ENCODE measurements around the gene DNAH11.

Gene DNAH11

DNA sequence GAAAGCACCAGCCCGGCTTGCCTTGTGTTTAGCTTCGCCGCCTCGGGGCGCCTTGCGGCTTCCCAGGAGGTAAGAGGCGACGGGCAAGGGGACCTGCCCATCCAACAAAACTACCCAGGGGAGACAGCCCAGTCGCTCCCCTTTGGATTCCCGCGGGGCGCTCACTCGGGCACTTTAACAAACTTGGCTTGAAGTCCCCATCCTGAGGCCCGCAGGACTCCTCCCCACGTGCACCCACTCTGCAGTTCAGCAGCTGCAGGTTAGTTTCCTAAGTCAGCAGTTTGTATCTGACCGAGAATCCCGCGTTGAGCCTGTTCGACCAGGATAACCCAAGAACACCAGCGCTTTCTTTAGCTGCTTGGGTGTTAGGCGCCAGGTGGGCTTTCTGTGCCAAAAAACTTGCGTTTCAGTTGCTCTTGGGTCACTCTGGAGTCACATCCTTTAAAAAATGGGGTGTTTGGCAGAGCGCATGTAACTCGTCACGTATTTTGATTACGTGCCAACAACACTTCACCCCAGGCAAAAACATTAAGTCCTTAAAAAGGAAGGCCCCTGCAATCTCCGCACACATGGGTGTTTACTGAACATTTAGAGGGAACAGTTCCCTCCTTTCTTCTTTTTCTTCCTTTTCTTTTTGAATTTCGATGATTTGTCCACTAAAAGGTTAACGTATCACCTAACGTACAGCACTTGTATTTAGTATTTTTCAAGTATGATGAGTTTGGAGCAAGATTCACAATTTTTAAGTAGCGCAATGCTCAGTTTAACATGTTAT is 876 bp downstream of the DNAH11 start:
- no peak for DNase-seq (ENCODE audit: insufficient read length, low spot score)
- TF ChIP-seq, protein P1, sequence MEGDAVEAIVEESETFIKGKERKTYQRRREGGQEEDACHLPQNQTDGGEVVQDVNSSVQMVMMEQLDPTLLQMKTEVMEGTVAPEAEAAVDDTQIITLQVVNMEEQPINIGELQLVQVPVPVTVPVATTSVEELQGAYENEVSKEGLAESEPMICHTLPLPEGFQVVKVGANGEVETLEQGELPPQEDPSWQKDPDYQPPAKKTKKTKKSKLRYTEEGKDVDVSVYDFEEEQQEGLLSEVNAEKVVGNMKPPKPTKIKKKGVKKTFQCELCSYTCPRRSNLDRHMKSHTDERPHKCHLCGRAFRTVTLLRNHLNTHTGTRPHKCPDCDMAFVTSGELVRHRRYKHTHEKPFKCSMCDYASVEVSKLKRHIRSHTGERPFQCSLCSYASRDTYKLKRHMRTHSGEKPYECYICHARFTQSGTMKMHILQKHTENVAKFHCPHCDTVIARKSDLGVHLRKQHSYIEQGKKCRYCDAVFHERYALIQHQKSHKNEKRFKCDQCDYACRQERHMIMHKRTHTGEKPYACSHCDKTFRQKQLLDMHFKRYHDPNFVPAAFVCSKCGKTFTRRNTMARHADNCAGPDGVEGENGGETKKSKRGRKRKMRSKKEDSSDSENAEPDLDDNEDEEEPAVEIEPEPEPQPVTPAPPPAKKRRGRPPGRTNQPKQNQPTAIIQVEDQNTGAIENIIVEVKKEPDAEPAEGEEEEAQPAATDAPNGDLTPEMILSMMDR (IDR thresholded peaks at IDR 0.05; ENCODE audit: insufficient read depth, missing control alignments) = no peak
- FAIRE-seq = no peak

DNA sequence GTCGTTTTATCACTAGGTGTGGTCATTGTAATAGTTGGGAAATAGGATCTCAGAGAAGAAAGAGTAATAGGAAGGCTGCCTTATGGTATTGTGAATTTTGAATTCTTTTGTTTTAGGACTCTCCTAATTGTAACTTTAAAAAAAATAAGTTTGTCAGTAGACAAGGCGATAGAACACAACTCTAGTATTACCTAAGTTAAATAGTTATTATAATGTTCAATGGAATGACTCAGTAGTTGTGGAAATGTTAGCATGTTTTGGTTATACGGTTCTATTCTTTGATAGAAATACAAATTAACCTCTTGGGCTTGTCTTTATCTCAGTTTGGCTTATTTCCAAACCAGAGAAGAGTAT is 1.4 kb downstream of the DNAH11 start:
- TF ChIP-seq, protein P1 (IDR thresholded peaks at IDR 0.05; ENCODE audit: insufficient read depth, missing control alignments) = no peak
- no peak for DNase-seq (ENCODE audit: insufficient read length, low spot score)
- no peak for FAIRE-seq

DNA sequence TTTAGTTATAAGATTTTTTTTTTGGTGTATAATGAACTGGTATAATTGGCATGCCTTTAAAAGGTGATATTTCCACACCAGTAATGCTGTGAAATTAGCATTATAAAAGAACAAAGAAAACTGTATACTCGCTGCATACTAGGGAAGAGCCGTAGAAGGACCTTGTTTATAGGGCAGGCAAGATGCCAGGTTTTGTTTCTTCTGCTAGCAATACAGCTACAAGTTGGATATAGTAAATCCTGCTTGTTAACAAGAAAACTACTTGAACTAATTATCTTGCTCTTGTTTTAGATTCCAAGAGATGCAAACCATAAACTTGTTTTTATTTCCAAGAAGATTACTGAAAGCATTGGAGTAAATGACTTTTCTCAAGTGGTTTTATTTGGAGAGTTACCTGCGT is 1.9 kb downstream of the DNAH11 start:
- FAIRE-seq (no peak), DNase-seq (ENCODE audit: insufficient read length, low spot score) (no peak)
- TF ChIP-seq, protein P1 (IDR thresholded peaks at IDR 0.05; ENCODE audit: insufficient read depth, missing control alignments) = no peak

DNA sequence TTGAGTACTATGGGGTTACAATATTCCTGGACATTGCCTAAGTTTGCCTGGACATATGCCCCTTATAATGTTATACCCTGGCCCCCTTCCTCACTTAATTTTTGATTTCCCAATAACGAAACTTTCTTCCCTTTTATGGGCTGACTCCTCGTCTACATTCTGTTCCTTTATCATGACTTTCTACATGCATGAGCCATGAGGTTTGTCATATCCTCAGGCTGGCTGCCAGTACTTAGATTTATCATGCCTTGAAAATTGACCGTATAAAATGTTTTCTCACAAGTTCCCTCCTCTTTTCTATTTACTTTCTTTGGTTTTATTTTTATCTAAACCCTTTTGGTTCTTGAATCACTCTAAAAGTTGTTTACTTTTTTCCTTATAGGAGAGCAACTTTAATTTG is 4.7 kb downstream of the DNAH11 start:
- DNase-seq (ENCODE audit: insufficient read length, low spot score) (no peak), FAIRE-seq (no peak)
- TF ChIP-seq, protein P1 (IDR thresholded peaks at IDR 0.05; ENCODE audit: insufficient read depth, missing control alignments) = no peak

DNA sequence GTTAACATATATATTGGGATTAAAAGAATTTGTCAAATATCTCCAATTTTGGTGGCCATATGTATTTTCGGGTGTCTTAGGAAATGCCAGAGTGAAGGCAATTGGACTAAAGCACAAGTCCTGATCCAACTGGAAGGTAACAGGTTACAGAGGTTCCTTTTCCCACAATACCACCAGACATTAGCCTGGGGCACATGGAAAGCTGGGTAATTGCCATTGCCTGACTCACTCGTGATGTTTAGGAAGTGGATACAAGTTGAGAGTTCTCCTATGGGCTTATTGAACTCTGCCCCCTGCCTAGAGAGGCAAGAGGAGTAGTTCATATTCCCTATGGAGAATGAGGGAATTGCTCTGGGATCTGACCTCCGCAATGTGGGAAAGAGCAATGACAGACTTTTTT is 5.7 kb downstream of the DNAH11 start:
- FAIRE-seq (no peak), DNase-seq (ENCODE audit: insufficient read length, low spot score) (no peak)
- TF ChIP-seq, protein P1 (IDR thresholded peaks at IDR 0.05; ENCODE audit: insufficient read depth, missing control alignments) = no peak

DNA sequence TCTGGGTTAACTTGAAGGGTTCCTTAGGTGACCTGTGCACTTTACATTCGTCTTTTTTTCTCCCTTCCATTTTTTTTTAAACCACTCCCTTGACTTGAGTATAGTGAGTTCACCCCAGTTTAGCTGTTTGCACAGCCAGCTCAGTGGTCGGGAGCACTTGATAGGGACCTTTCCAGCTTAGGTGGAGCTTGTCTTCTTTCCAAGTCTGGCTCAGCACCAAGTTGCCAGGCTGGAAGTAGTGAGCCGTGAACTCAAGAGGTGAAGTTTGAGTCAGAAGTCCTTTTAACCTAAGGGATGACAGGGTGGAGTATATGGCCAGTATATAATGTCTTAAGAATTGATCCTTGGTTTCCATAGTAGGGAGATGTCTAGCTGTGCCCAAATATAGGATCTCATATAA is 7.2 kb downstream of the DNAH11 start:
- DNase-seq (ENCODE audit: insufficient read length, low spot score) = no peak
- TF ChIP-seq, protein P1 (IDR thresholded peaks at IDR 0.05; ENCODE audit: insufficient read depth, missing control alignments) = no peak
- FAIRE-seq = no peak

DNA sequence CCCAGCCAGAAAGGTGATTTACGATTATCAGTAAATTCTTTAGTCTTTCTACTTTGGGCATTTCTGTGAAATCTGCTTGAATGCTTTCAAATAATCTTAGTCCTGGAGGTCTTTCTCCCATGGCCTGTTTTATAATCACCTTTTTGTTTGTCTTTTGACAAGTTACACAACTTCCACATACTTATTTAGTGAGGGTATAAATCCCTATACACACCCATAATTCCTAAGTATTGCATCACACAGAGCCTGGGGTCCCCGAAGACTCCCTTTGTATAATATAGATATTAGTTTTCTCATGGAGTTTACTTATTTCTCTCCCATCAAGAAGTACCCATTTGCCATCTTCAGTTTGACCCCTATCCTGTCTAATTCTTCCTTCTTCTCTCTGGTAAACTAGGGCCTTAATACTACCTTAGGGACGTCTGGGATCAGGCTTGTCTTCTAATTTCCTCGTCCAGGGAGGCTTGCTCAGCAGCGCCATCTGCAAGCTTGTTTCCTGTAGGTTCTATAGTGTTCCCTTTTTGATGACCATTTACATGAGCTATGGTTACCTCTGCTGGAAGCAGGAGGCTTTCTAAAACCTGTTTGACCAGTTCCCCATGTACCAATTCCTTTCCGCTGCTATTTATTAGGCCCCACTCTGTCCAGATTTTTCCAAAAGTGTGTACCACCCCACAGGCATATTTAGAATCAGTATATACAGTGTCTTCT is 8.1 kb downstream of the DNAH11 start:
- FAIRE-seq = no peak
- DNase-seq (ENCODE audit: insufficient read length, low spot score) = no peak
- TF ChIP-seq, protein P1 (IDR thresholded peaks at IDR 0.05; ENCODE audit: insufficient read depth, missing control alignments) = no peak

Measured in D721Med (cell line).